PC-3 (cell line): ENCODE data around the gene LMO7. TPM values are rescaled to one million over a fixed set of nuclear protein-coding genes. Genes with fewer than 3 reads are reported as not detected.
A peak's percentile ranks its signal among the peaks of the same experiment; 100 is the strongest.

Experiments
- ATAC-seq: fragments of 200-7000 bp; cut with Tn5 transposase; 2 replicates; pipeline ENCODE4 v1.9.1; 2020; ENCODE audit warnings: mild to moderate bottlenecking, moderate library complexity
- BruUV-seq: library from RNA; stranded (reverse); fragments of 400-500 nt; replicated peaks from 2 replicates; lab custom pipeline; 2021; lab: Mats Ljungman, UMichigan
- CTCF ChIA-PET: fragments of 300-600 bp; sonication (Branson Sonifier 250); formaldehyde crosslinking; loops from one replicate; lab custom pipeline; 2022; ENCODE audit warnings: antibody characterized with exemption; lab: Charles Lee
- POLR2A ChIA-PET: fragments of 300-600 bp; sonication (Branson Sonifier 250); formaldehyde crosslinking; loops from one replicate; lab custom pipeline; 2022; ENCODE audit warnings: antibody characterized with exemption; ENCODE audit not compliant: unreplicated experiment; lab: Charles Lee
- DNase-seq: peaks from one replicate; pipeline ENCODE4 v3.0.0-alpha.2; 2015
- H2AFZ ChIP-seq: fragments of 300-600 bp; sonication (generic); 2 replicates; pipeline ENCODE4 v1.6.0; 2016; ENCODE audit warnings: antibody characterized with exemption, low read length
- H3F3A ChIP-seq: fragments of 300-600 bp; sonication (generic); one replicate; pipeline ENCODE4 v1.6.0; 2017; ENCODE audit warnings: antibody characterized with exemption, low read length, control low read depth, mild to moderate bottlenecking; ENCODE audit not compliant: unreplicated experiment
- H3K27ac ChIP-seq: fragments of 300-600 bp; sonication (generic); 2 replicates; pipeline ENCODE4 v1.5.1; 2016; ENCODE audit warnings: mild to moderate bottlenecking, low read length
- H3K27me3 ChIP-seq: fragments of 300-600 bp; sonication (generic); 2 replicates; pipeline ENCODE4 v1.6.1; 2016; ENCODE audit warnings: low read length, mixed read lengths
- H3K36me3 ChIP-seq: fragments of 300-600 bp; sonication (generic); 2 replicates; pipeline ENCODE4 v1.6.1; 2016; ENCODE audit warnings: low read depth, mixed run types, low read length, mixed read lengths
- H3K4me1 ChIP-seq: fragments of 300-600 bp; sonication (generic); 2 replicates; pipeline ENCODE4 v1.5.1; 2016; ENCODE audit warnings: low read length; ENCODE audit not compliant: insufficient read depth
- H3K4me2 ChIP-seq: fragments of 300-600 bp; sonication (generic); 2 replicates; pipeline ENCODE4 v1.6.0; 2016; ENCODE audit warnings: low read length
- H3K4me3 ChIP-seq: fragments of 300-600 bp; sonication (generic); 2 replicates; pipeline ENCODE4 v1.5.1; 2016; ENCODE audit warnings: mild to moderate bottlenecking, low read length, mixed read lengths
- H3K79me2 ChIP-seq: fragments of 300-600 bp; sonication (generic); 2 replicates; pipeline ENCODE4 v1.6.1; 2017; ENCODE audit warnings: low read length, mixed read lengths
- H3K9ac ChIP-seq: fragments of 300-600 bp; sonication (generic); 2 replicates; pipeline ENCODE4 v1.6.0; 2016; ENCODE audit warnings: mild to moderate bottlenecking, low read length
- H3K9me2 ChIP-seq: fragments of 300-600 bp; sonication (generic); replicated peaks from 2 replicates; pipeline ENCODE4 v1.6.1; 2016; ENCODE audit warnings: mixed run types, low read length, mixed read lengths
- H3K9me3 ChIP-seq: fragments of 300-600 bp; sonication (generic); 2 replicates; pipeline ENCODE4 v1.6.1; 2016; ENCODE audit warnings: low read length, mixed read lengths
- H4K20me1 ChIP-seq: fragments of 300-600 bp; sonication (generic); 2 replicates; pipeline ENCODE4 v1.6.1; 2016; ENCODE audit warnings: low read length, mixed read lengths
- CTCF ChIP-seq: fragments of 300-600 bp; sonication (generic); conservative IDR thresholded peaks from 2 replicates; pipeline ENCODE4 v1.5.1; 2017; ENCODE audit warnings: antibody characterized with exemption, low read depth, mild to moderate bottlenecking, low read length
- EZH2 ChIP-seq: fragments of 300-600 bp; sonication (generic); IDR thresholded peaks from one replicate; pipeline ENCODE4 v1.6.1; 2017; ENCODE audit warnings: antibody characterized with exemption, mild to moderate bottlenecking, low read length; ENCODE audit not compliant: unreplicated experiment
- EZH2phosphoT487 ChIP-seq: fragments of 300-600 bp; sonication (generic); IDR thresholded peaks from 2 replicates; pipeline ENCODE4 v1.6.1; 2018; ENCODE audit warnings: mild to moderate bottlenecking, antibody characterized with exemption, low read length, borderline replicate concordance
- intact Hi-C: fragments of 100-400 bp; cut with micrococcal nuclease; formaldehyde crosslinking; loops from 2 replicates; pipeline ENCODE4 v1.9.0; 2023
- total RNA-seq: library from RNA; depleted of rRNA; stranded (reverse); fragments of >200 nt; gene quantifications from 2 replicates; pipeline ENCODE4 v1.2.3, GENCODE V29; 2014

Gene LMO7
- total RNA-seq, 1 experiment from 2014 or later: 83.6 TPM

- Histone ChIP-seq H3K9me2 (no peaks in the 10 kb centered on the region), H3K79me2 (peaks cover 56% of the 10 kb centered on the region), H3K4me3 (no peak overlapping the region), H2AFZ (no peak overlapping the region), H3K4me1 (no peaks in the 10 kb centered on the region), H4K20me1 (no peaks in the 10 kb centered on the region), H3K27ac (no peak overlapping the region), H3K9me3 (no peaks in the 10 kb centered on the region), H3K27me3 (no peaks in the 10 kb centered on the region), H3K9ac (no peak overlapping the region), H3F3A (no peaks in the 10 kb centered on the region), H3K36me3 (no peaks in the 10 kb centered on the region), H3K4me2 (no peak overlapping the region)
- TF ChIP-seq EZH2: no peak
- ATAC-seq: no peak
- ChIA-PET CTCF (no interaction called here), POLR2A (no interaction called here)
- intact Hi-C loops: no loop called here
- no peak for DNase-seq
- BruUV-seq: no TSS peak
Observed at GRCh38 chr13:75652726-75653125, 16.6 kb downstream of the LMO7 start.

GRCh38 chr13:75656425-75656989, 20.4 kb downstream of the LMO7 start:
- TF ChIP-seq CTCF (no peak), EZH2phosphoT487 (no peak), EZH2 (no peak)
- H3K27me3 ChIP-seq: no peaks in the 10 kb centered on the region
- intact Hi-C loops: no loop called here
- H3K9me2 ChIP-seq: no peaks in the 10 kb centered on the region
- H3K36me3 ChIP-seq: no peaks in the 10 kb centered on the region
- H3F3A ChIP-seq: no peaks in the 10 kb centered on the region
- H3K4me1 ChIP-seq: no peaks in the 10 kb centered on the region
- peak; percentile 51 for ATAC-seq
- H3K4me2 ChIP-seq: no peak overlapping the region
- no peaks in the 10 kb centered on the region for H3K9me3 ChIP-seq
- H2AFZ ChIP-seq: no peak overlapping the region
- POLR2A ChIA-PET: no interaction called here
- H3K79me2 ChIP-seq: peaks cover 58% of the 10 kb centered on the region
- no peak overlapping the region for H3K9ac ChIP-seq
- no peak overlapping the region for H3K4me3 ChIP-seq
- CTCF ChIA-PET: no interaction called here
- DNase-seq: no peak
- H4K20me1 ChIP-seq: no peaks in the 10 kb centered on the region
- no peak overlapping the region for H3K27ac ChIP-seq
- no TSS peak for BruUV-seq

- Histone ChIP-seq H3K9me2 (no peaks in the 10 kb centered on the region), H3K9me3 (no peaks in the 10 kb centered on the region), H3K36me3 (no peaks in the 10 kb centered on the region), H3K27me3 (no peaks in the 10 kb centered on the region), H3K79me2 (peaks cover 58% of the 10 kb centered on the region), H3K4me2 (no peak overlapping the region), H2AFZ (no peak overlapping the region), H3K27ac (no peak overlapping the region), H3K4me1 (no peaks in the 10 kb centered on the region), H3F3A (no peaks in the 10 kb centered on the region), H3K9ac (no peak overlapping the region), H4K20me1 (no peaks in the 10 kb centered on the region), H3K4me3 (no peak overlapping the region)
- POLR2A ChIA-PET: no interaction called here
- DNase-seq (no peak), ATAC-seq (no peak)
- CTCF ChIA-PET: no interaction called here
- no peak for TF ChIP-seq EZH2
- no peak for TF ChIP-seq EZH2phosphoT487
- no peak for TF ChIP-seq CTCF
- intact Hi-C loops: no loop called here
- BruUV-seq: no TSS peak
Observed at GRCh38 chr13:75657111-75657510, 21.0 kb downstream of the LMO7 start.
